Testis (tissue), 3 donors: ENCODE results near the gene STX1B. TPM values are rescaled to one million over a fixed set of nuclear protein-coding genes. Genes with fewer than 3 reads are reported as not detected.

Source experiments
- DNase-seq: peaks from one replicate; pipeline ENCODE4 v3.0.0-alpha.2; 2019
- H3K27ac ChIP-seq, 2 donors: fragments of 200-600 bp; sonication (generic); one replicate each; pipeline ENCODE4 v1.5.1; 2019
- H3K27me3 ChIP-seq: fragments of 200-600 bp; sonication (generic); one replicate; pipeline ENCODE4 v1.5.1; 2019
- H3K36me3 ChIP-seq: fragments of 200-600 bp; sonication (generic); one replicate; pipeline ENCODE4 v1.5.1; 2017; ENCODE audit warnings: low read depth; ENCODE audit errors: missing control alignments
- H3K4me1 ChIP-seq: fragments of 200-600 bp; sonication (generic); one replicate; pipeline ENCODE4 v1.5.1; 2019
- H3K4me3 ChIP-seq, 2 donors: fragments of 200-600 bp; sonication (generic); one replicate each; pipeline ENCODE4 v1.5.1; 2017 to 2019
- H3K9me3 ChIP-seq: fragments of 200-600 bp; sonication (generic); one replicate; pipeline ENCODE4 v1.5.1; 2017
- POLR2A ChIP-seq: fragments of 450-650 bp; IDR thresholded peaks from one replicate; pipeline ENCODE4 v1.6.1; 2017; ENCODE audit warnings: antibody characterized with exemption, mild to moderate bottlenecking, moderate library complexity
- WGBS, 2 donors: methylation state at CpG; one replicate each; pipeline ENCODE4 v1.1.5; 2018; 5-methylcytosine and 5-hydroxymethylcytosine counted together
- intact Hi-C: fragments of 100-400 bp; cut with DNase I; formaldehyde crosslinking; loops from one replicate; pipeline ENCODE4 v1.15.1; 2023; ENCODE audit warnings: low total_unique reads
- polyA plus RNA-seq: library from polyadenylated mRNA; stranded (reverse); fragments of 350-450 nt; fragmentation: Illumina TruSeq; extraction: RNeasy Lipid Tissue Mini Kit (QIAGEN cat#74804); gene quantifications from one replicate; pipeline ENCODE4 v1.2.3, GENCODE V29; 2014; ENCODE audit warnings: low read depth, low replicate concordance; ENCODE audit not compliant: insufficient read depth
- total RNA-seq, 2 donors: library from RNA; depleted of rRNA; stranded (reverse); fragments of >200 nt; gene quantifications; one replicate each; pipeline ENCODE4 v1.2.3, GENCODE V29; 2016
- TF ChIP-seq, protein P1 (sequence below), 3 experiments: fragments of 450-650 bp in 2 of 3; fragments of 200-600 bp in 1 of 3; sonication (generic) in 1 of 3; IDR thresholded peaks; one replicate each; pipeline ENCODE4 v1.5.1; 2016 to 2019; ENCODE audit warnings: antibody characterized with exemption in 3 of 3, mild to moderate bottlenecking in 2 of 3, moderate library complexity in 1 of 3

Gene STX1B
- total and polyA plus RNA-seq, 3 donors from 2014 or later: 5.8 to 8.7 (median 6.3) TPM

DNA sequence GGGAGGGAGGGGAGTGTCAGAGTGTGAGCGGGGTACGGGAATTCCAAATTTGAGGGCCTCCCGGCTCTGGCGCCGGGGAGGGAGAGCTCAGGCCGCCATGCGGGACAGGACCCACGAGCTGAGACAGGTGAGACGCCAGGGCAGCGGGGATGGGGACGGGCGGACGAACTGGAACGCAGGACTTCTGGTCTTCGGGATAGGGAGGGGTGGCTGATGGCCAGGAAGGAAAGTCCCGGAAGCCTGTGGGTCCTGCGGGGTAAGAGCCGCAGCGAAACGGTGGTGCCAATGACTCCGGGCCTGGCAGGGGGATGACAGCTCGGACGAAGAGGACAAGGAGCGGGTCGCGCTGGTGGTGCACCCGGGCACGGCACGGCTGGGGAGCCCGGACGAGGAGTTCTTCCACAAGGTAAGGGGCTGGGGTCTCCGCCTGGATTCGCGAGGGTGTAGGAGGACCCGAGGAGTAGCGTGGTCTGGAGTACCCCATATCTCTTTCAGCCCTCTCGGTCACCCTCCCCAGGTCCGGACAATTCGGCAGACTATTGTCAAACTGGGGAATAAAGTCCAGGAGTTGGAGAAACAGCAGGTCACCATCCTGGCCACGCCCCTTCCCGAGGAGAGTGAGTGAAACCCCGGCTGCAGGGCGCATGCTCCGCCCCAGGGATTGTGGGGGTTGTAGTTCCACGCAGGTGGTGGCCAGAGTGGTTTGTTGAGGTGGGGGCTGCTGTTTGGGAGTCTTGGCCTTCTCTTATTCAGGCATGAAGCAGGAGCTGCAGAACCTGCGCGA, 23.5 kb upstream of the STX1B start:
- WGBS, 2 donors: 1 to 2% methylated on average over 9 to 47 of the region's 47 CpGs
- no peaks in the 10 kb centered on the region for H3K9me3 ChIP-seq
- no peaks in the 10 kb centered on the region for H3K27me3 ChIP-seq
- H3K36me3 ChIP-seq: no peaks in the 10 kb centered on the region
- intact Hi-C loops: loop anchor here (10.0 kb wide), 1 partner anchor 49 kb away; the partner anchor contains the start of gene HSD3B7
- peak; percentile 96 for DNase-seq
- TF ChIP-seq, protein P1, sequence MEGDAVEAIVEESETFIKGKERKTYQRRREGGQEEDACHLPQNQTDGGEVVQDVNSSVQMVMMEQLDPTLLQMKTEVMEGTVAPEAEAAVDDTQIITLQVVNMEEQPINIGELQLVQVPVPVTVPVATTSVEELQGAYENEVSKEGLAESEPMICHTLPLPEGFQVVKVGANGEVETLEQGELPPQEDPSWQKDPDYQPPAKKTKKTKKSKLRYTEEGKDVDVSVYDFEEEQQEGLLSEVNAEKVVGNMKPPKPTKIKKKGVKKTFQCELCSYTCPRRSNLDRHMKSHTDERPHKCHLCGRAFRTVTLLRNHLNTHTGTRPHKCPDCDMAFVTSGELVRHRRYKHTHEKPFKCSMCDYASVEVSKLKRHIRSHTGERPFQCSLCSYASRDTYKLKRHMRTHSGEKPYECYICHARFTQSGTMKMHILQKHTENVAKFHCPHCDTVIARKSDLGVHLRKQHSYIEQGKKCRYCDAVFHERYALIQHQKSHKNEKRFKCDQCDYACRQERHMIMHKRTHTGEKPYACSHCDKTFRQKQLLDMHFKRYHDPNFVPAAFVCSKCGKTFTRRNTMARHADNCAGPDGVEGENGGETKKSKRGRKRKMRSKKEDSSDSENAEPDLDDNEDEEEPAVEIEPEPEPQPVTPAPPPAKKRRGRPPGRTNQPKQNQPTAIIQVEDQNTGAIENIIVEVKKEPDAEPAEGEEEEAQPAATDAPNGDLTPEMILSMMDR (IDR thresholded peaks at IDR 0.05): no peak
- no peak for TF ChIP-seq POLR2A
- H3K4me1 ChIP-seq: peaks cover 8% of the 10 kb centered on the region
- peak overlapping the region; percentile 91 to 94 for H3K27ac ChIP-seq
- peak overlapping the region; percentile 85 to 90 for H3K4me3 ChIP-seq

DNA sequence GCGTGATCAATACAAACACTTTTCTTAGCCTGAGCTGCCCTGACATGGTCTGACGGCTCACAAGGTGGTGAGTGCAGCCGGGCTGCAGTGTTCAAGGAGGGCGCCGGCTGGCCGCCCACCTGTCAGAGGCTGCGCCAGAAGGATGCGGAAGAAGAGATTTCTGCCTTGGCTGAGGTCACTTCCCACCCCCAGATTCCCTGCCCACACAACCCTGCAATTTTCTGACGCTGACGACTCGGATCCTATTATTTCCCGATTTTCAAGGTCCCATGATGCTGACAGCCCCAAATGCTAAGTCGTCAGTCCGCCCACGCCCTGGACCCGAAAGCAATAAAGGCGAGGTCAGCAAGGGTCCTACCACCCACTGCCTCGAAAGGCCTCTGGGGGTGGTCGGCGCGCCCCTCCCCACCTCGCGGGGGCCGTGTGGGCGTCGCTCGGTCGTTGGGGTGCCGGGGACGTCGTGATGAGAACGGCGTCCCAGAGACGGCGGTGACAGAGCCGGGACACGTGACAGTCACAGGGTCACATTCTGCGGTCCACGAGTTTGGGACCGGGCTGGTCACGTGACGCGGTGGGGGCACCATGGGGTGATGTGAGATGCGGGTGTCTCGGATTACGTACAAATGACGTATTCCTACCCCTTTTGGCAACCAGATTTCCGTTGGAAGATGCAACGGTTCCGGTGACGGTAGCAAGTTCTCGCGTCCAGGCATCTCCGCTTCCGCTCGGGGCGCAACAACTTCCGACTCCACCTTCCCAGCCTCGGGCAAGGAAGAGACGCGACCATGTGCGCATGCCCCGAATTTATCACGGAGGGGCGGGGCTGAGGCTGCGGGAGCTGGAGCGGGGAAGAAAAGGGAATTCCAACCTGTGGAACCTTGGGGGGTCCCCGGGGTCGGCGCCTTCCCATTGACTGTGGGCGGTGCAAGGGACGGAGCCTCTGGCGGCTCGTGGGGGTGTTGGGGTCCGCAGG, 22.6 kb upstream of the STX1B start, which contains the start of gene STX4:
Gene STX4, plus strand, starts transcription at position 823 of the 973 bp plus-strand sequence. CDS start 248 bp downstream, outside the sequence.
- no peaks in the 10 kb centered on the region for H3K36me3 ChIP-seq

DNA sequence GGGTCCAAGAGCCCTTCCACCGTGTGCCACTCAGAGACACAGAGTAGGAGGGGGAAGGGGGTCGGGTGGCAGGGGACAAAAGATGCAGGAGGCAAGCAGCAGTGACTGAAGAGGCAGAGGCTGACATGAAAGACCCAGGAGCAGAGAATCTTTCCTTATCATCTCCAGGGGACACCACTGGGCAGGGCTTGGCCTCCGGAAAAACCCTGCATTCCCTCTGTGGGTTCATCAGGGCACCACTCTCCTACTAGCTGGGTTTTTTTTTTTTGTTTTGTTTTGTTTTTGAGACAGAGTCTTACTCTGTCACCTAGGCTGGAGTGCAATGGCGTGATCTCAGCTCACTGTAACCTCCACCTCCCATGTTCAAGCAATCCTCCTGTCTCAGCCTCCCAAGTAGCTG, 20.8 kb upstream of the STX1B start:
- peaks cover 8% of the 10 kb centered on the region for H3K4me1 ChIP-seq
- no peaks in the 10 kb centered on the region for H3K36me3 ChIP-seq
- WGBS, 2 donors: 67 to 79% methylated on average over 4 of the region's 4 CpGs
- TF ChIP-seq POLR2A: no peak
- TF ChIP-seq, protein P1 (IDR thresholded peaks at IDR 0.05): no peak
- H3K27ac ChIP-seq: no peak overlapping the region
- H3K4me3 ChIP-seq: no peak overlapping the region
- intact Hi-C loops: loop anchor here (10.0 kb wide), 1 partner anchor 46 kb away; the partner anchor contains the start of gene HSD3B7
- H3K9me3 ChIP-seq: no peaks in the 10 kb centered on the region
- DNase-seq: no peak
- H3K27me3 ChIP-seq: no peaks in the 10 kb centered on the region

More for the DNA sequence above, 22.6 kb upstream of the STX1B start, which contains the start of gene STX4:
- Histone ChIP-seq H3K4me1 (peaks cover 8% of the 10 kb centered on the region), H3K4me3 (peak within 1 kb of the TSS; percentile 85 to 90), H3K27me3 (no peaks in the 10 kb centered on the region), H3K9me3 (no peaks in the 10 kb centered on the region), H3K27ac (peak within 1 kb of the TSS; percentile 91 to 94)
- TF ChIP-seq POLR2A: no peak
- TF ChIP-seq, protein P1 (IDR thresholded peaks at IDR 0.05): peak in 2 of 3 experiments; percentile 14 to 17
- intact Hi-C loops: loop anchor here (10.0 kb wide), 1 partner anchor 48 kb away; the partner anchor contains the start of gene HSD3B7
- WGBS, 2 donors: 0 to 2% methylated on average over 36 to 75 of the region's 75 CpGs
- peak; percentile 99 for DNase-seq

DNA sequence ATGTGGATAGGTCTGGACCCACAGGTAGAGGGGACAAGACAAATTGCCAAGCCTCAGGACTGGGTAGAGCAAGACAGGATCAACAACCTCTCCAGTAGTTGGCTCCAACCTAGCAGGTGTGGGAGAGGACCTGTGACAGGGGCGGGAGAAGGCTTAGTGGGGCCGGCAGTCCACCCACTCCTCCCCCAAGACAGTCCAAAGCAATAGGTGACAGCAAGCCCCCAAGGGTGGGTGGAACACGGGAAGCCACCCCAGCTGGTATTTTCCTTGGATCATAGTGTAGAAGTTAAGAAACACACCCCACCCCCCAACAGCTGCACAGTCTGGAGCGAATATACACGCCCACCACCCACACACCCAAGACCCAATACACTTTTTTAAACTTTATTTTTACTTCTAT, 18.8 kb upstream of the STX1B start:
- H3K4me3 ChIP-seq: no peak overlapping the region
- DNase-seq: no peak
- no peak overlapping the region for H3K27ac ChIP-seq
- H3K36me3 ChIP-seq: no peaks in the 10 kb centered on the region
- intact Hi-C loops: no loop called here
- H3K4me1 ChIP-seq: peaks cover 8% of the 10 kb centered on the region
- TF ChIP-seq, protein P1 (IDR thresholded peaks at IDR 0.05): no peak
- TF ChIP-seq POLR2A: no peak
- H3K27me3 ChIP-seq: no peaks in the 10 kb centered on the region
- H3K9me3 ChIP-seq: no peaks in the 10 kb centered on the region
- WGBS, 2 donors: 83 to 87% methylated on average over 5 of the region's 5 CpGs
